ENCODE measurements around the gene FOXN4.

DNA sequence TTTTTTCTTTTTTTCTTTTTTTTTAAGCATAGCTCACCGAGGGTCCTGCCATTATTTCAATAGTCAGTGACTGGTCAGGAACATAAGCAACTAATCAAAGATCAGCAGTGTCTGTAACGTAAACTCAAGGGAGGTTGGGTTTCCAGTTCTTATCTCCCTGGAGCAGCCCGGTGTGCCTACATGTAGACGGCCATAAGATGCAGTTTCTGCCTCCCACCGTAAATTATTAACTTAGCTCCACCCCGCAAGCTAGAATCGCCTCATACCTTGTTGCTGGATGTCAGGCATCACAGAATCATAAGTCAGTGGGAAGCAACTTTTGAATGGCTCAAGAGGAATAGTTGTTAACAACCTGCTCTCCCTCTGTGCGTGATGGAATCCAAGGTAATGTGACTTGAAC lies 38.5 kb upstream of the FOXN4 start, which contains the start of gene MYO1H:
- TF ChIP-seq, protein P1, sequence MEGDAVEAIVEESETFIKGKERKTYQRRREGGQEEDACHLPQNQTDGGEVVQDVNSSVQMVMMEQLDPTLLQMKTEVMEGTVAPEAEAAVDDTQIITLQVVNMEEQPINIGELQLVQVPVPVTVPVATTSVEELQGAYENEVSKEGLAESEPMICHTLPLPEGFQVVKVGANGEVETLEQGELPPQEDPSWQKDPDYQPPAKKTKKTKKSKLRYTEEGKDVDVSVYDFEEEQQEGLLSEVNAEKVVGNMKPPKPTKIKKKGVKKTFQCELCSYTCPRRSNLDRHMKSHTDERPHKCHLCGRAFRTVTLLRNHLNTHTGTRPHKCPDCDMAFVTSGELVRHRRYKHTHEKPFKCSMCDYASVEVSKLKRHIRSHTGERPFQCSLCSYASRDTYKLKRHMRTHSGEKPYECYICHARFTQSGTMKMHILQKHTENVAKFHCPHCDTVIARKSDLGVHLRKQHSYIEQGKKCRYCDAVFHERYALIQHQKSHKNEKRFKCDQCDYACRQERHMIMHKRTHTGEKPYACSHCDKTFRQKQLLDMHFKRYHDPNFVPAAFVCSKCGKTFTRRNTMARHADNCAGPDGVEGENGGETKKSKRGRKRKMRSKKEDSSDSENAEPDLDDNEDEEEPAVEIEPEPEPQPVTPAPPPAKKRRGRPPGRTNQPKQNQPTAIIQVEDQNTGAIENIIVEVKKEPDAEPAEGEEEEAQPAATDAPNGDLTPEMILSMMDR (IDR thresholded peaks at IDR 0.05 in 2 of 3, conservative IDR thresholded peaks at IDR 0.05 in 1 of 3; ENCODE audit: insufficient read depth in 2 of 3, low read depth in 1 of 3, low read length in 3 of 3) = no peak
- TF ChIP-seq RFX7 (CRISPR knock-in tag; IDR thresholded peaks at IDR 0.05) (no peak), SMARCA5 (IDR thresholded peaks at IDR 0.05) (no peak), POLR2AphosphoS5 (IDR thresholded peaks at IDR 0.05; ENCODE audit: control insufficient read depth, insufficient read depth, low read depth, low read length) (no peak), POLR2A (conservative IDR thresholded peaks at IDR 0.05) (no peak), RBFOX2 (IDR thresholded peaks at IDR 0.05; ENCODE audit: low read depth, low read length) (no peak), MYNN (IDR thresholded peaks at IDR 0.05) (no peak), MYNN (CRISPR knock-in tag; IDR thresholded peaks at IDR 0.05) (no peak)
- TF ChIP-seq, protein P2, sequence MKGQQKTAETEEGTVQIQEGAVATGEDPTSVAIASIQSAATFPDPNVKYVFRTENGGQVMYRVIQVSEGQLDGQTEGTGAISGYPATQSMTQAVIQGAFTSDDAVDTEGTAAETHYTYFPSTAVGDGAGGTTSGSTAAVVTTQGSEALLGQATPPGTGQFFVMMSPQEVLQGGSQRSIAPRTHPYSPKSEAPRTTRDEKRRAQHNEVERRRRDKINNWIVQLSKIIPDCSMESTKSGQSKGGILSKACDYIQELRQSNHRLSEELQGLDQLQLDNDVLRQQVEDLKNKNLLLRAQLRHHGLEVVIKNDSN (CRISPR knock-in tag; IDR thresholded peaks at IDR 0.05) = no peak
- TF ChIP-seq, protein P3, sequence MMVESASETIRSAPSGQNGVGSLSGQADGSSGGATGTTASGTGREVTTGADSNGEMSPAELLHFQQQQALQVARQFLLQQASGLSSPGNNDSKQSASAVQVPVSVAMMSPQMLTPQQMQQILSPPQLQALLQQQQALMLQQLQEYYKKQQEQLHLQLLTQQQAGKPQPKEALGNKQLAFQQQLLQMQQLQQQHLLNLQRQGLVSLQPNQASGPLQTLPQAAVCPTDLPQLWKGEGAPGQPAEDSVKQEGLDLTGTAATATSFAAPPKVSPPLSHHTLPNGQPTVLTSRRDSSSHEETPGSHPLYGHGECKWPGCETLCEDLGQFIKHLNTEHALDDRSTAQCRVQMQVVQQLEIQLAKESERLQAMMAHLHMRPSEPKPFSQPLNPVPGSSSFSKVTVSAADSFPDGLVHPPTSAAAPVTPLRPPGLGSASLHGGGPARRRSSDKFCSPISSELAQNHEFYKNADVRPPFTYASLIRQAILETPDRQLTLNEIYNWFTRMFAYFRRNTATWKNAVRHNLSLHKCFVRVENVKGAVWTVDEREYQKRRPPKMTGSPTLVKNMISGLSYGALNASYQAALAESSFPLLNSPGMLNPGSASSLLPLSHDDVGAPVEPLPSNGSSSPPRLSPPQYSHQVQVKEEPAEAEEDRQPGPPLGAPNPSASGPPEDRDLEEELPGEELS (CRISPR knock-in tag; IDR thresholded peaks at IDR 0.05; ENCODE audit: borderline replicate concordance) = no peak
- TF ChIP-seq, protein P4, sequence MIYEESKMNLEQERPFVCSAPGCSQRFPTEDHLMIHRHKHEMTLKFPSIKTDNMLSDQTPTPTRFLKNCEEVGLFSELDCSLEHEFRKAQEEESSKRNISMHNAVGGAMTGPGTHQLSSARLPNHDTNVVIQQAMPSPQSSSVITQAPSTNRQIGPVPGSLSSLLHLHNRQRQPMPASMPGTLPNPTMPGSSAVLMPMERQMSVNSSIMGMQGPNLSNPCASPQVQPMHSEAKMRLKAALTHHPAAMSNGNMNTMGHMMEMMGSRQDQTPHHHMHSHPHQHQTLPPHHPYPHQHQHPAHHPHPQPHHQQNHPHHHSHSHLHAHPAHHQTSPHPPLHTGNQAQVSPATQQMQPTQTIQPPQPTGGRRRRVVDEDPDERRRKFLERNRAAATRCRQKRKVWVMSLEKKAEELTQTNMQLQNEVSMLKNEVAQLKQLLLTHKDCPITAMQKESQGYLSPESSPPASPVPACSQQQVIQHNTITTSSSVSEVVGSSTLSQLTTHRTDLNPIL (CRISPR knock-in tag; IDR thresholded peaks at IDR 0.05) = no peak
